WERI-Rb-1 (cell line): ENCODE data around the gene RUNDC1.

Experiments used
- DNase-seq: peaks from one replicate; pipeline ENCODE4 v3.0.0-alpha.2; 2020
- H3K27ac ChIP-seq: fragments of 250-450 bp; sonication (Bioruptor Pico); 2 replicates; pipeline ENCODE4 v1.5.1; 2020; ENCODE audit warnings: mild to moderate bottlenecking, moderate library complexity
- H3K27me3 ChIP-seq: fragments of 250-450 bp; sonication (Bioruptor Pico); 2 replicates; pipeline ENCODE4 v1.5.1; 2021; ENCODE audit warnings: mild to moderate bottlenecking, low read depth, moderate library complexity; ENCODE audit not compliant: insufficient read depth, severe bottlenecking
- H3K36me3 ChIP-seq: fragments of 250-450 bp; sonication (Bioruptor Pico); 2 replicates; pipeline ENCODE4 v1.5.1; 2020; ENCODE audit warnings: mild to moderate bottlenecking, moderate library complexity
- H3K4me3 ChIP-seq: 2 replicates; pipeline ENCODE4 v1.5.1; 2011; ENCODE audit warnings: low read depth, mild to moderate bottlenecking, control low read depth, low read length
- H3K9me3 ChIP-seq: fragments of 250-450 bp; sonication (Bioruptor Pico); 2 replicates; pipeline ENCODE4 v1.5.1; 2021; ENCODE audit warnings: mild to moderate bottlenecking, moderate library complexity; ENCODE audit not compliant: severe bottlenecking
- CTCF ChIP-seq: IDR thresholded peaks from 2 replicates; pipeline ENCODE4 v1.5.1; 2011; ENCODE audit warnings: low read depth, mild to moderate bottlenecking, control low read depth, inconsistent platforms, low read length

RUNDC1 gene

GRCh38 chr17:43020030-43020621, 39.8 kb downstream of the RUNDC1 start:
- Histone ChIP-seq H3K4me3 (no peak overlapping the region), H3K27me3 (no peaks in the 10 kb centered on the region), H3K36me3 (peaks cover 26% of the 10 kb centered on the region), H3K9me3 (no peaks in the 10 kb centered on the region), H3K27ac (no peak overlapping the region)
- no peak for TF ChIP-seq CTCF
- no peak for DNase-seq

DNA sequence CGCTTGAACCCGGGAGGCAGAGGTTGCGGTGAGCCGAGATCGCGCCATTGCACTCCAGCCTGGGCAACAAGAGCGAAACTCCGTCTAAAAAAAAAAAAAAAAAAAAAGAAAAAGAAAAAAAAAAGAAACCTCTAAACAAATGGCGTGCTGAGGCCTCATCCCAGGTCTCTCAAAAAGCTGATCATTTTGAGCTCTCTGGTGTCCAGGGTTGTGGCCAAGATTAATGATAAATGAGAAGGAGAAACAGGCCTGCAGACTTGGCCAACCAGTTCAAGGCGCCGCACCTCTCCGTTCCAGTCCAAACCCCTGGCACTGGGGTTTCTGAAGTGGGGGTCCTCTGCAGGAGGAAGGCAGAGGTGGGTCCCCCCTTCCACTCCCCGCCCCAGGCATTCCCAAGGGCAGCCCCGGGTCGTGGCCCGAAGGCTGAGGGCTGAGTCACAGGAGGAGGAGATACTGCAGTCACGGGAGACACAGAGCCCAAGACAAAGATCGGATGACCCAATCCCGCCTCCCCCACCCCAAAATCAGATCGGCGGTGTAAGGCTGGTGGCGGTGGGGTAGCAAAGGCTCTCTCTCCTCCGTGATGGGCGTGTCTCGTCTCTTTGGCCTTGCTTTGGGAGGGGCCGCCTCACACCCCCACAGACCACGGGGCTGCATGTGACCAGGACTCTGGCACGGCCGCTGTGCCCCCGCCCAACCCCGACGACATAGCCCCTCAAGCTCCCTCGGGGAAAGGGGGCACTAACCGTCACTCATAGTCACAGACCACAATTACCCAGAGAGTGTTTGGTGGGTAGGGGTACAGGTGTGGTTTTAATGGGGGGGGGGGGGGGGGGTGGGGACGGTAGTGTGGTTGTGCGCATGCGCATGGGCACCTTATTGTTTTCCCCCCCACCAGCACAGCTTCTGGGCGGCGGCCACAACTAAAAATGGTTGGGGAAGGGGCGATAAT, 40.7 kb downstream of the RUNDC1 start:
- peaks cover 17% of the 10 kb centered on the region for H3K36me3 ChIP-seq
- TF ChIP-seq CTCF = no peak
- H3K4me3 ChIP-seq = peak overlapping the region; percentile 96
- peak overlapping the region; percentile 64 for H3K27ac ChIP-seq
- peak; percentile 47 for DNase-seq
- H3K27me3 ChIP-seq = no peaks in the 10 kb centered on the region
- H3K9me3 ChIP-seq = no peaks in the 10 kb centered on the region

DNA sequence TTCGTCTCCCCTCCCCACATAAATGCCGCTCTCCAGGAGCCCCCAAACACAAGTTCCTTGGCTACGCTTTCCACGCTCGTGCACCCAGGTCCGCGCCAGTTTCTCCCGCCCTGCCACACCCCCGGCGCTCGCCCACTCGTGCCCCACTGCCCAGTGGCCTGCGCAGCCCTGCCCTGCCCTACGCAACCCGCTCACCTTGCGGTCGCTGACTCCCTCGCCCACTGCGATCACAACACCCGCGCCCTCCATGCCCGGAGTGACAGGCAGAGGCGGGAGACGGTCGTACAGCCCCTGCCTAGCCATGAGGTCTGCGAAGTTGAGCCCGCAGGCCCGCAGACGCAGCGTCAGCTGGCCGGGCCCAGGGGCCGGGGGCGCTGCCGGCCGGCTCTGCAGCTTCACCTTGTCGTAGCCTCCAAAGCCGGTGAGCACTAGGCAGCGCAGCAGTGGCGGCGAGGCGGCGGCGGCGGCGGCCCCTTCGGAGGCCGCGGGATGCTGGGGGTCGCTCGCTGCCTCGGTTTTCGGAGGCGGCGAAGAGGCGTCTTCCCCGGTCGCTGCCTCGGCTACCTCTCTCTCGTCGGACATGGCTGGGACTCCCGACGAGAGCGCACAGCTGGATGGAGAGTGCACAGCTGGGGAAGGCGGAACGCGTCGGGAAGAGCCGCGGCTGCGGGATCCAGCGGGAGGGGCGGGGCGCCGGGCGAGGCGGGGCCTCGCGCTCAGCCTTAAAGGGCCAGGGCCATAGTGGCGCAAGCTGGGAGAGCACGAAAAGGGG, 41.6 kb downstream of the RUNDC1 start, which contains the start of gene VAT1:
Gene VAT1 (minus strand): TSS at position 645 of the 772 bp plus-strand sequence. CDS start 63 bp downstream, at position 582.
- peak within 1 kb of the TSS; percentile 64 for H3K27ac ChIP-seq
- H3K36me3 ChIP-seq = peaks cover 10% of the 10 kb centered on the region
- TF ChIP-seq CTCF = peak; percentile 27
- DNase-seq = peak; percentile 88
- no peaks in the 10 kb centered on the region for H3K9me3 ChIP-seq
- no peaks in the 10 kb centered on the region for H3K27me3 ChIP-seq
- H3K4me3 ChIP-seq = peak within 1 kb of the TSS; percentile 96

GRCh38 chr17:43024407-43025289, 44.3 kb downstream of the RUNDC1 start, which contains the start of gene RND2:
Gene RND2 (plus strand): TSS chr17:43025231. CDS start chr17:43025348, 117 bp downstream.
- Histone ChIP-seq H3K27me3 (no peaks in the 10 kb centered on the region), H3K9me3 (no peaks in the 10 kb centered on the region), H3K4me3 (peak within 1 kb of the TSS; percentile 92), H3K27ac (peak within 1 kb of the TSS; percentile 82), H3K36me3 (peaks cover 7% of the 10 kb centered on the region)
- peak; percentile 88 for TF ChIP-seq CTCF
- peak; percentile 99 for DNase-seq

GRCh38 chr17:43025290-43025657, 44.9 kb downstream of the RUNDC1 start:
- H3K36me3 ChIP-seq = peaks cover 7% of the 10 kb centered on the region
- H3K9me3 ChIP-seq = no peaks in the 10 kb centered on the region
- H3K27ac ChIP-seq = peak overlapping the region; percentile 42
- H3K4me3 ChIP-seq = peak overlapping the region; percentile 54
- no peaks in the 10 kb centered on the region for H3K27me3 ChIP-seq
- no peak for TF ChIP-seq CTCF
- DNase-seq = no peak
